AG09319 (cell line): ENCODE measurements around the gene SORBS1.

Source experiments
- DNase-seq: peaks from one replicate; pipeline ENCODE4 v3.0.0-alpha.2; 2010; ENCODE audit warnings: low read depth; ENCODE audit errors: extremely low read depth
- CTCF ChIP-seq: IDR thresholded peaks from 2 replicates; pipeline ENCODE4 v1.5.1; 2011; ENCODE audit warnings: low read depth, mild to moderate bottlenecking, inconsistent platforms, low read length, moderate library complexity

The SORBS1 gene

GRCh38 chr10:95505084-95505610 is 56.0 kb downstream of the SORBS1 start:
- DNase-seq = no peak
- TF ChIP-seq CTCF = no peak

GRCh38 chr10:95504246-95504691 is 56.9 kb downstream of the SORBS1 start:
- DNase-seq = no peak
- TF ChIP-seq CTCF = no peak

DNA sequence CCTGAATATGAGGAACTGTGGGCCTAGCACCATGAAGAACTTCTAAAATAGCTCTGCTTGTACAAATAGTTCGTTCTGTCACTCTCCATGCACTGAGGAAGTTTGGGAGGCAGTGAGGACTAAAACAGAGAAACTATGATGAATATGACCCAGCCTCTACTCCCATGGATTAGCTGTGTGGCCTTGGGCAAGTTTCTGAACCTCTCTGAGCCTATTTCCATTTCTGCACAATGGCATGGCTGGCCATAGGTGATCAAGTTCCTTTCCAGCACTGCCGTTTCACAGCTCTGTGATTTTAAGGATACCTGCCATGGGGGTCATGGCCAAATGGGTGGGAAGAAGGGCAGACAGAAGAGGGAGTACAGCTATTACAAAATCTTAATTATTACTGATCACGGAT is 57.6 kb downstream of the SORBS1 start:
- no peak for DNase-seq
- TF ChIP-seq CTCF = no peak

- no peak for DNase-seq
- TF ChIP-seq CTCF = no peak
These were observed 58.2 kb downstream of the SORBS1 start for GRCh38 chr10:95503001-95503400.

DNA sequence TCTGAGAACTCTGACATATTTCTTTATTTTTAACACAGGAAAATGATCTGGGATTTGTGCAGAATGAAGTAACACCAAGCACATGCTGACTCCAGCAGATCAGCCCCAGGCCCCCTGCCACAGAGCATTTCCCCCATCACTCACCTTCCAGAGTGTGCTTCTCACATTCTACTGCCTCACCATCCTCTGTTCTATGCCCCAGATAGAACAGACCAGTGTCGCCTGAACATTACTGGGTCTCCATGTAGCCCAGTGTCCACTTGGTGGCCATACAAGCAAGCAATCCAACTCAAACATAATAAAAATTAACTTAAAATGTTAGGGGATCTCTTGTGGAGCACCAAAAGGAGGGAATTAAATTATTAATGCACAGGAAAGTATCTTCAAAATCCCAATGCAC is 58.8 kb downstream of the SORBS1 start:
- TF ChIP-seq CTCF = no peak
- no peak for DNase-seq

- no peak for TF ChIP-seq CTCF
- DNase-seq = no peak
These were observed 59.7 kb downstream of the SORBS1 start for GRCh38 chr10:95501203-95502094.

GRCh38 chr10:95500649-95501048 is 60.5 kb downstream of the SORBS1 start:
- TF ChIP-seq CTCF = no peak
- no peak for DNase-seq
